Retina (tissue), 1 donor: ENCODE data around the gene ABHD13.
"Not testable (repeated sequence)": the region's sequence is repeated elsewhere in the genome, so short reads cannot be mapped to it uniquely, and the experiment has no call there.

Experiments used
- DNase-seq: peaks from one replicate; pipeline ENCODE4 v3.0.0-alpha.2; 2016

ABHD13 gene

DNA sequence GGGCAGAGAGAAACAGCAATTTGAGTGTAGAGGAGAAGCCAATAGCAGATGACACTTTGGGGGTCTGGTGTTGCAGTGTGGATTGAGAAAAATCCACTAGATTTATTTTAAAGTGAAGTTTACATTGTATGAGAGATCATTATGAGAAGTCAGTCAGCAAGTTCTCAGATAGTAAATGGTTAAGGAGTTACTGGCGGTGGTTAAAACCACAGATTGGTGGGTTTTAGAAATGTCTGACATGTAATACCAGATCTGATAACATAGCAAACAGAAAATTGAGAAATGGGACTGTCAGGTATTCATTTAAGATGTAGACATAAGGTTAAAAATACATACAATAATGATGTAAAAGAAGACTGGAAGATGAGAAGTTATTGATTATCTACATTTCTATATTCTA, 7.2 kb downstream of the ABHD13 start:
- no peak for DNase-seq

DNA sequence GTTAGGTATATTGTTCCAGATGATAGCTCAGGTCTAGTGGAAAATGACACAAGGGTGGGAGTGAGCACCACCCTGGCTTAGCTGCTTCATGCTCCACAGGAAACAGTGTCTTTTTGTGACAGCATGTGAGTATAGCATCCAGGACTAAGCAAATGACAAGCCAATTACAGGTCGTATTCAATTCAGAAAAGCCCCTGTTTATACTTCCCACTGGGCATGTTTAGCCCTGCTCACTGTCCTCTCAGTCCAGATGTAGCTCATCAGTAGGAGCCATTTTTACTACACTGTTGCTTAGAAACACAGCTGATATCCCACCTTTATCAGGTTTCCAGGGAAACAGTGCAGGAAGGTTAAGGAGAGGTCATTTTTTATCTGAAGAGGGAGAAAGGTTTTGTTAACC, 8.0 kb downstream of the ABHD13 start:
- peak; percentile 13 for DNase-seq

DNA sequence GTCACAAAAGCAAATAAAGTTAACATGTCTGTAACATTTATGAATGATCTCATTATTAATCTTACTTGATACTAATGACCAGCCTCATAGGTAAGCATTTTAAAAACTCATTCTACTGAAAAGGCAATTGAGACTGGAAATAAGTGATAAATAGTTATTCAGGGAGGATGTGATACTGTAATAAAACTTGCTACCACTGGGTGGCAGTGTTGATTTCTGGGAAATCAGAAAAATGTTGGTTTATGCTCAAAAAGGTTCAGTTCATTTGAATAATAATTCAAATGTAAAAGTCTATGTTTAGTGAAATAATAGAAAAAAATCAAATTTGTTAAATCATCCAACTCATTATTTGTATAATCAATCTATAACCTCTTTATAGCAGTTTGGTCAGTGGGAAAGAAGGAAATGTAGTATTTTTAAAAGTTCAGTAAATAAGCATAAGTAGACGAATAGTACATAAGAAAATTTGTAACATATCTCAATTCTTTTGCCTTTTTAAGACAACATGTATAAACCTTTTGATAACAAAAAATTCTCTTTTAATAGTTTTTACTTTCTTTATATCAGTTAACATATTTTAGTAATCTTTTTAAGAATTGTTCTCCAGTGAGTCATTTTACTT, 9.6 kb downstream of the ABHD13 start:
- DNase-seq = no peak

DNA sequence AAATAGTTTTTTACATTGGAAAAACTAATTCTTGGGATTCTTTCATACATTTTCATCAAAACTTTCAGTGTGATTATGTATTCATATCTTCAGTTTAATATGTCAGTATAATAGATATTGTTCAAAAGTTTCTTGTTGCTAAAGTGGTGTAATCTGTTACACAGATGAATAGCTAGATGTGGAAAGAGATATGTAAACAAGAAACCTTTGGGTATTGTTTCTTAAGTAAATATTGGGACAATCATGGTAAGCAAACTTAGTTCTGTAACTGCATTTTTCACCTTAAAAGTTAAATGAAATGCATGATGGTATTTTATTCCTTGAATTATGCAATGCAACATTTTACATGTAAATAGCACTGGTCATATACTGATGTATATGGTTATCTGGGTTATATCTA, 12.2 kb downstream of the ABHD13 start:
- no peak for DNase-seq

DNA sequence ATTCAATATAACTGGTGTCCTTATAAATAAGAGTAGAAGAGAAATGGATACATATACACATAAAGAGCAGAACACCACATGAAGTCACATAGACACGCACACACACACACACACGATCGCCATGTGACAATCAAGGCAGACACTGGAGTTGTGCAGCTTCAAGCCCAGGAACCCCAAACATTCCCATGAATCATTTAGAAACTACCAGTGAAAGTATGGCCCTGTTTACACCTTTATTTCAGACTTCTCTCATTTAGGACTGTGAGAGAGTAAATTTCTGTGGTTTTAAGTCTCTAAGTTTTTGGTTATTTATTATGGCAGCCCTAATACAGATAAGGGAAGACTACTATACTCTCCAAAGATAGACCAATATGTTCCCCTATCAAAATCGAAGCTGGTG, 31.0 kb downstream of the ABHD13 start:
- no peak for DNase-seq

DNA sequence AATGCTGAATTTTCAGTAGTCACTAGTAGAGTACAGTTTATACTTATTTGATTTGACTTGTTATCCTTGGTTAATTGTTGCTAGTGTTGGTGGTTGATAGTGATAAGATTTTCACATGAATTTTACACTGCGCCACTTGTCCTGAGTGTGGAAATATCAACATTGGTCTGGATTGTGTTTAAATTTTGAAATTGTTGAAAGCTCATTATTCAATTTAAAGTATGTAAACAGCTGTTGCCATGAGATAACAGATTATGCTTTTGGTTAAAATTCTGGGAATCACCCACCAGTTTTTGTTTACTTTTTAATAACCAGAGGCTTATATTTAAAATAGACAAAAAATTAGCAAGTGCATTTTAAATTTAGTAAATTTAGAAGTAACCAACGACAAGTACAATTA, 39.1 kb downstream of the ABHD13 start:
- no peak for DNase-seq

DNA sequence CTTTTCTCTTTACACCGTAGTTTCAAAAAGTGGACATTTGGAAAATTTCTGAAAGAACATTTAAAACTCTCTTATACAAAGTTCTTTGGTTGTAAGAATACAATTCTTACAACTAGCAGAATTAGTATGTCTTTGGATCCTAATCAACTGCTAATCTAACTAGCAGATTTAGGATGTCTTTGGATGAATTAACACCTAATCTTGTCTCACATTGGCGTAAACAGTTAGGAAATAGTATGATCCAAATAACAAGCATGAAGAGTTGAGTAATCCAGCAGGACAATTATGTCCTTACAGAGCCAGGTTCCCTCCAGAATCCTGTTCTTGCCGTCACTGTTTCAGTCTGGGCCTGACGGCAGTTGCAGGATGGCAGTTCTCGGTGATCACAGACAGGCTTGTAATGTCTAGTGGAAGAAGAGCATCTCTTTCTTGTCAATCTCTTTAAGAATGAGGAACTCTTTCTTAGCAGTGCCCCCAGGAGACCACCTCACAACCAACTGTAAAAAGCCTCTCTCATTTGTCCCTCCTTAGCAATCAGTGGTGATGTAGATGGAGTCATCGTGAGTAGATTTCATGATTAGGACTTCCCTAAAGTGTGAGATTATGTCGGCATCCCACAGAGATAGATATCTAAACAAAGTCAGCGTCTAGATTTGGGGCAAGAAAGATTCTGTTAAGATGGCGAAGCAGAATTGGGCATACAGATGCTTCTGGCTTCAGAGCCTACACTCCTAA, 45.6 kb downstream of the ABHD13 start:
- no peak for DNase-seq

DNA sequence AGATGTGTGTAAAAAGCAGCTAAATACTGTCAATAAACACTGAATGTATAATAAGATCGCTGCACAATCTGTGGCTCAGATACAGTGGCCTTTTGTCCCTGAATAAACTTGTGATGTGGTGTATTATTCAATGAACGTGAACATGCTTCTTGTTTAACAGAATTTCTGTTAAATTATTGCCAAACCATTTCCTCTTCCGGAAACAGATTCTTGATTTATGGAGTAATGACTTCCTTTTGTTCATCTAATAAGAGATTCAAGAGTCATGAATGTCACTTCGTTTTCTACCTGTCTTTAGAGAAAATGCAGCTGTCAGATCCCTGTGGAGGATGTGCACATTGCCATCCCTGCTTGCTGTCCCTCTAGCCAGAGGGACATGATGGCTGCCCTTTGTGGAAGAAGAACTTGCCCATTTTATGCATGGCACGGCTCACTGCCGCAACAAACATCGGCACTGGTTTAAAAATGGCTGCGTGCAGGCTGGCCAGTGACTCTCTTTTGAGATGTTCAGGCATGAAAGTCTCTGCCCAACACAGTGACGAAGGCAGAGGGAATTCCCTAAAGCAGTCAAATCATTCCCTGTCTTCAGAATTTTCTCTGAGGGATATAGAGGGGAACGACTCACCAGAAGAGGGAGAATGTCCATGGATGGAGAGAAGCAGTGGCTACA, 48.3 kb downstream of the ABHD13 start:
- no peak for DNase-seq

DNA sequence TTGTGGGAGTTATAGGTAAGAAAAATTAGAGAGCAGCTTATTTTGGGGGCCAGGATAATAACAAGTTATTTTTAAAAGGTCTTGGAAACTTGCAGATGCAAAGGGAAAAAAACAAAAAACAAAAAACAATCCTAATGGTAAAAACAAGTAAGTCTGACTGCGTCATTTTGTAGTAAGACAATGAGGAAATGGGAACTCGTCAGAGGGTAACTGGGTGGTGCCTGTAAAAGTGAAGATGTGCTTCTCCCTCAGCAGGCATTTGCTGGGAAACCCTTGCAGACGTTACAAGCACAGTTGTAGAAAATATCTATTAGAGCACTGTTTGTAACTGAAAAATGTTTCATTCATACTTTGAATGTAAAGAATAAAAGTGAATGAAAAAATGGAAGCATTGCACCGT, 49.2 kb downstream of the ABHD13 start:
- no peak for DNase-seq

DNA sequence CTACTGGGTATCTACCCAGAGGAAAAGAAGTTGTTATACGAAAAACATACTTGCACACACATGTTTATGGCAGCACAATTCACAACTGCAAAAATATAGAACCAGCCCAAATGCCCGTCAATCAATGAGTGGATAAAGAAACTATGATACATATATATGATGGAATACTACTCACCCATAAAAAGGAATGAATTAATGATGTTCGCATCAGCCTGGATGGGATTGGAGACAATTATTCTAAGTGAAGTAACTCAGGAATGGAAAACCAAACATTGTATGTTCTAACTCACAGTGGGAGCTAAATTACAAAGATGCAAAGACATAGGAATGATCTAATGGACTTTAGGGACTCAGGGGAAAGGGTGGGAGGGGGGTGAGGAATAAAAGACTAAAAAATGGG, 49.7 kb downstream of the ABHD13 start:
- not testable (repeated sequence) for DNase-seq

DNA sequence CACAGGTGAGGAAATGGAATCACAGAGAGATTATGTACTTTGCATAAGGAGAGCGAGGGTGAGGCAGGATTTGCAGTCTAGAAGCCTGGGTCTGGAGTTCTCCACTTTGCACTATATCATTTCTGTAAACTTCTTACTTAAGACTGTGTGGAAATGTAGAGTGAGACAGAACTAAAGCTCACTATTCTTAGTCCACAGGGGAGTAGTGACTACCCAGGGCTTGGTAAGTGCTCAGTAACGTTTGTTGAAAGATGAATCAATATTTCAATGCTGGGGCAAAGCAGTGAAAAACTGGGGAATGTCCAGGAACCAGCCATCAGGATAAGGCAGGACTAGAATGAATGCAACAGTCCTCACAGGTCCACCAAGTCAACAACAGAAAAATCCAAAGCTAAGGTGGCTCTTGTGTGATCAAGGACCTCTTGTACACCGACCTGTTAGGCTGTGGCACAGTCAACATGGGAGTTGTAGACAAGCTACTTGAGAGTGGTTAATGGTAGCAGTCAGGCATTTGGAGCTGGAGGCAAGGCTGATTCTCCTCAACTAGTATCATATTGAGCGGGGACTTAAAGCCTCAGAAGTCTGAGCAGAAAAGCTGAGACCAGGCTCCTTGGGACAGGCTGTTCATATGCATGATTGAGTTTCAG, 50.4 kb downstream of the ABHD13 start:
- DNase-seq = no peak

DNA sequence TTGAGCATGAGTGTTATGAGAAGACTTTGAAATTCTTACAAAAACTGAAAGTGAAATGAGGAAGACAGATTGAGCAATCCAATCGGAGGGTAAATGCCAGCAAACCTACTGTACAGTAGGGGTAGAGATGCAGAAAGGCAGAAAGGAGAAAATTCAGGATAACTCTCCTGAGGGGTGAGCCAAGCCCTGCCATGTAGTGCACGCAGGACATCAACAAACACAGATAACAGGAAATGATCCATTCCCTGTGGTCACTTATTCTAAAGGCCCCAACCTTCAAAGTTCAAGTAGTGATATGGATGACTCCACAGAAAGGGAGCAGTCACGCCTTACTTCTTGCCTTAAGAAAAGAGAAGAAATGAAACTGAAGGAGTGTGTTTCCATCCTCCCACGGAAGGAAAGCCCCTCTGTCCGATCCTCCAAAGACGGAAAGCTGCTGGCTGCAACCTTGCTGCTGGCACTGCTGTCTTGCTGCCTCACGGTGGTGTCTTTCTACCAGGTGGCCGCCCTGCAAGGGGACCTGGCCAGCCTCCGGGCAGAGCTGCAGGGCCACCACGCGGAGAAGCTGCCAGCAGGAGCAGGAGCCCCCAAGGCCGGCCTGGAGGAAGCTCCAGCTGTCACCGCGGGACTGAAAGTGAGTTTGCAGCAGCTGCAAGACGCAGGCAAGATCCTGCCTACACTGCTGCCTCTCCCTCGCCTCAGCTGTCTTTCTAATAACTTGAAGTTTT, 51.6 kb downstream of the ABHD13 start, which contains the start of gene TNFSF13B:
Gene TNFSF13B (plus strand): TSS at position 118 of the 728 bp plus-strand sequence. CDS start 178 bp downstream, at position 296.
- DNase-seq = peak; percentile 36

DNA sequence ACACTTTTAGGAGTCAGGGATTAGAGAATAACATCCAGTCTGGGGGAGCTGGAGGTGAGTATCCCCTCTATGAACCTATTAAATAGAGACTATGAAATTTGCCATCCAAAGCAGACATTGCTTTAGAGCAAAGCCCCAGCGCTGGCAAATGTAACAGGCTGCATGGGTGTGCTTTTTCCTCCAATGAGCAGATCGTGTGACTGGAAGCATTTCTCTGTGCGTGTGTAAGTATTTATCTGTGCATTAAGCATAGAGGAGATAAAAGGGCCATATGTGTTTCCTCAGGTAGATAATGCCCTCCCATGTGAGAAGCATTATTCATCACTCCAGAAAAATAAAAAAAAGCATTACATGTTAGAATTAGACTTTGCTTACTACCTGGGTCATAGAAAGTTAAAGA, 52.2 kb downstream of the ABHD13 start:
- DNase-seq = no peak

DNA sequence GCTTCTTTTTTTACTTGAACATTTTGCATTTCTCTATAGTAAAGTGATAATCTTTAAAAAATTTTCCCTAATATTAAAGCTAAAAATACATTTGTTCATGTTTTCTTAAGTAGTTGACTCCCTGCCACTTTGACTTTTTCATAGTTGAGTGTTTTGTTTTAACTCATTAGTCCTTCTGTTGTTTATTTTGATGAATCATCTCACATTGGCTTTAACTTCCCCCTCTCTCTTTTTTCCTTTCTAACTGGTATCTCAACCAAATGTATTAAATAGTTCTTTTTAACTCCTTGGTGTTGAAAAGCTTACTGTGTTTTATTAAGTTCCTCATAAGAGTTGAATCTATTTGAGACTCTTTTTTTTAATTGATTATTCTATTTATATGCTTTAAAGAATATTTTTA, 54.1 kb downstream of the ABHD13 start:
- DNase-seq = no peak

DNA sequence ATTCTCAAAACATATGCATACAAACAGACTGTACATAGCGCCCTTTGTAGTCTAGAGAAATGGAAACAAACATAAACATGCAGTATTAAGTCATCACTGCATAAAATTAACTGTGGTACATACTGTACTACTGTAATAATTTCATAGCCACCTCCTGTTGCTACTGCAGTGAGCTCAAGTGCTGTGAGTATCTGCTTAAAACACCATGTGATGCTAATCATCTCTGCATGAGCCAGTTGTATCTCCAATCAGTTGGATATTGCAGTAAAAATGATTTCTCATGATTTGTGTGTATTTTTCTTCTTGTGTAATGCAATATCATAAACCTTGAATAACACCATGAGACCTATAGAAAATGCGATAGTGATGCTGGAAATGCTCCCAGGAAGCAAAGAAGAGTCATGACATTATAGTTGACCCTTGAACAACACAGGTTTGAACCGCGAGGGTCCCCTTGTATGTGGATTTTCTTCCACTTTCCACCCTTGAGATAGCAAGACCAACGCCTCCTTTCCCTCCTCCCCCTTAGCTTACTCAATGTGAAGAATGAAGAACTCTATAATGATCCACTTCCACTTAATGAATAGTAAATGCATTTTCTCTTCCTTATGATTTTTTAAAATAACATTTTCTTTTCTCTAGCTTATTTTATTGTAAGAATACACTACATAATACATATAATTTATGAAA, 55.4 kb downstream of the ABHD13 start:
- no peak for DNase-seq

DNA sequence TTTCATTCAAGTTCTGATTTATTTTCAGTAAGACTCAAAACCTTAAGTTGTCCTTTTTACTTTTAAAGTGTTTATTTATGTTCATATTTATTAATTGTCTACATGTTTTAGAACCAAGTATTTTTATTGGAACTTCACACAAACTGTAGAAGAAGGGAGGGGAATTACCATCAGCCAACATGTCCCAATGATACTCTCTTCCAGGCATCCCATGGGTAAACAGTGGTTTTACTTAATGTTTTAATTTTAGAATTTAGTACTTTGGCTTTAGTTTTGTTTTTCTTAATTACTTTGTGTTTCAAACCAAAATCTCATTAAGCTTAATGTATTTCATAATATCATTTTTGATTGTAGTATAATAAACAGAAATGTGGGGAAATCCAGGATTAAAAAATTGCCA, 56.5 kb downstream of the ABHD13 start:
- DNase-seq = no peak

DNA sequence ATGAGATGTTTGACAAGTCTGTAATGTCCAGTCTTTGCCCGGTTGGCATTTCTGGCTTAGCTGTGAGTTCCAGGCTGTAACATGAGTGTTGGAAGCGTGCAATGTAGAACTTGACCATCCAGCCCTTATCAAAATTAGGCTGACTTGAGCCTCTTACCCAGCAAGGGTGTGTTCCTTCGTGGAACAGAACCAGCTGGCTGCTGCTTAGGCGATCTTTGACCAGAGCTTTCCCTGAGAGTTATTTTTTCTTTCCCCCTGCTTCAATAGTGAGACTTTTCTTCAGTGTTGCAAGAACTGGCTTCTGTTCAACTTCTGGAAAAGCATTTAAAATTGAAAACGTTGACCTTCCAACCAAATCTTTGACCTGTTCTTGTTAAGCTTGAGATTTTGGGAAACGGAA, 57.9 kb downstream of the ABHD13 start:
- no peak for DNase-seq

DNA sequence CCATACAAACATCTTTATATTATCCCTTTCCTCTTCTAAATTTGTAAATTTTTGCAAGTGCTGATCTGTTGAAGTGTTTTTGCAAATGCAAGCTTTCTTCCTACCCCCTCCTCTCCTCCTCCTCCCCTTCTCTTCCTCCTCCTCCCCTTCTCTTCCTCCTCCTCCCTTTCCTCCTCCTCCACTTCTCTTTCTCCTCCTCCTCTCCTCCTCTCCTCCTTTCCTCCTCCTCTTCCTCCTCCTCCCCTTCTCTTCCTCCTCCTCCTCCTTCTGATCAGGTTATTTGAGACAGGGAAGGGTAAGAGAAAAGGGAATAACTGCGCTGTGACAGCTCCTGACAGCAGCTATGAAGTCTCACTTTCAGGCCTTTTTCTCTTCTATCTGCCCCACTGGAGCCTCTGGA, 60.3 kb downstream of the ABHD13 start:
- DNase-seq = no peak

DNA sequence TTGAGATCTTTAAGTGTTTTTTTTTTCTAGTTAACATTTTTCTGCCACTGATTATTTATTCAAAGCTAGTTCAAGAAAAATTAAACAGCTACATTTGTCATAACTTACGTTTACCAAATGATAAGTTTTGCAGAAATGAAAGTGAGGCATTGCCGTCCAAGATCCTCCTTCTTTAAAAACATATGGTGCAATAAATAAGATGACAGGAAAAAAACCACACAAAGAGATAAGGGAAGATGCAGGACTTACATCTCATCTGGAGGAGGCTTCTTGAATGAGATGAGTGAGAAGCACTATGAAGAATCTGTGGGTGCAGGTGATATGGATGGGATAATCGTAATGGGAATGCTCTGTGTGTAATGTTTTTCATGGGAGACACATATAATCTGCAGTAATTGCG, 63.7 kb downstream of the ABHD13 start:
- DNase-seq = no peak

DNA sequence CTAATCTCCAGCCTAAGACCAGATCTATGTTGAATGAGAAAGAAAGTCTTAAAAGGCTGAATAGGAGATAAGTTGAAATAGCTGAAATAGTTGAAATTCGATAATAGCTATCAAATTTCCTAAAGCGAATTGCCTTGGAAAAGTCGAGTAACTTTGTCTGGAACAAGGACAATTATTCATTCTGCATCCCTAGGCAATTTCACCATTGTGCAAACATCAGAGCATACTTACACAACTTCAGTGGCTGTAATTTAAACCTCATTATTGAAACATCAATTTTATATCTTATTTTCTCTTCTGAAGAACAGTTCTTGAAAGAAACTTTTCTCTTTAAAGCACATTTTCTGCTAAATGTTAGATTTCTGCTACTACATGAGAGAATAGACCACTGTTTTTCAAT, 64.9 kb downstream of the ABHD13 start:
- no peak for DNase-seq
